Measurements from ENCODE around the gene YWHAQ.
"Not testable (repeated sequence)": the region's sequence is repeated elsewhere in the genome, so short reads cannot be mapped to it uniquely, and the experiment has no call there.

Gene YWHAQ

DNA sequence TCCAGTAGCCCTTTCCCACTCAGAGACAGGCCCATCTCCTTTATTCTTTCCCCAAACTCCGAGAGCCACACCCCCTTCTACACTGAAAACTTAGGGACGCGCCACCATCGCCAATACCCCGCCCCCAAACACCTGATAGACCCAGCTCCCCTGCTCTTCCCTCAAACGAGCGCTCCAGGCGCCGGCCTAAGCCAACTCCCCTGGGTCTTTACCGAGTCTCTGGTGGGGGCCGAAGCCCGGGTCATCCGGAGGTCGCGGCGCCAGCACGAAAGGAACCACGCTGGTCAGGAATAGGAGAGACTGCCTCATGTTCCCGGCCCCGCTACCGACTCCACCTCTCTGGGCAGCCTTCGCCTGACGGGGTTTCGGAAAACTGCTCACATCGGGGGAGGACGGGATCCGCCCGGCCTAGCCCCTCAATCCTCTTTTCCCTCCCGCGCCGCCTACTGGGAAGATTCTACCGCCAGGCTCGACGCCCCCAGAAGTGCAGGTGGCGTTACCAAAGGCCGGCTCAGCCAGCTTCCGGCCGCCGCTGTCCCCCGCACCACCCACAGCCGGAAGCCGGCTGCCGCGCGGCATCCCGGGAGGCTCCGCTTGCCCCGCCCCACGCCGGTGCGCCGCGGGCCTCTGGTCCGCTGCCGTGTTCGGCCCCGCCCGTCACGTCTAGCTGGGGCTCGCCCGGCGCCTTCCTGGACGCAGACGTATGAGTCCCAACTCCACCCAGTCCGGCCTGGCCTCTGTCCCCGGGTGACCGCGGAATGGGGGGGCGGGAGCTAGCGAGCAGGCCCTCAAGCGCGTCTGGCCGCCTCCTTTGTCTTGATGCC is 75.3 kb downstream of the YWHAQ start, which contains the start of gene ADAM17:
Gene ADAM17, minus strand, starts transcription at position 534 of the 824 bp plus-strand sequence. Its CDS starts 225 bp downstream, at position 309.
- H3K36me3 ChIP-seq = peaks cover 16% of the 10 kb centered on the region
- H3K9me3 ChIP-seq (ENCODE audit: severe bottlenecking) = no peaks in the 10 kb centered on the region
- H3K4me3 ChIP-seq (ENCODE audit: low read depth, low read length) = peak within 1 kb of the TSS; percentile 77
- TF ChIP-seq CTCF (IDR thresholded peaks at IDR 0.05; ENCODE audit: low read depth, low read length) = peak; percentile 65
- peak within 1 kb of the TSS; percentile 96 for H3K27ac ChIP-seq
- H3K27me3 ChIP-seq (ENCODE audit: insufficient read depth, low read depth, severe bottlenecking) = no peaks in the 10 kb centered on the region
- peak; percentile 100 for DNase-seq

DNA sequence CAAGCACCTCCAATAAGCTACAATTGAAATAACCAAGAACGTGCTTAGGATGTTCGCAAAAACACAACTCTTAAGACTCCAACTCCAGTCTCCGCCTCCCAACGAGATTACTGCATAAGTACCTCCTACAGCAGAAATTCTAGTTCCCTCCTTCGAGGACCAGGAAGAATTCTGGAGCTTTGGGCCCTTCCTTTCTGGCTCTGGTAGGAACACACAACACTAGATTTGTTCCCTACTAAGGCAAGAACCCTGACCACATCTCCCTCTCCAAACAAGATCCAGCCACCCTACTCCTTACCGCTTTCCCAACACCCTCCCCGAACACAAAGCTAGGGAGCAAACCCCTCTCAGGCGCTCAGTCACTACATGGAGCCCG is 75.9 kb downstream of the YWHAQ start:
- Histone ChIP-seq H3K9me3 (ENCODE audit: severe bottlenecking) (no peaks in the 10 kb centered on the region), H3K4me3 (ENCODE audit: low read depth, low read length) (peak overlapping the region; percentile 77), H3K27me3 (ENCODE audit: insufficient read depth, low read depth, severe bottlenecking) (no peaks in the 10 kb centered on the region), H3K27ac (peak overlapping the region; percentile 96), H3K36me3 (peaks cover 17% of the 10 kb centered on the region)
- TF ChIP-seq CTCF (IDR thresholded peaks at IDR 0.05; ENCODE audit: low read depth, low read length) = no peak
- peak; percentile 60 for DNase-seq

- TF ChIP-seq CTCF (IDR thresholded peaks at IDR 0.05; ENCODE audit: low read depth, low read length) = no peak
- no peak overlapping the region for H3K4me3 ChIP-seq (ENCODE audit: low read depth, low read length)
- H3K27ac ChIP-seq = no peak overlapping the region
- peaks cover 10% of the 10 kb centered on the region for H3K36me3 ChIP-seq
- no peaks in the 10 kb centered on the region for H3K9me3 ChIP-seq (ENCODE audit: severe bottlenecking)
- DNase-seq = no peak
- no peaks in the 10 kb centered on the region for H3K27me3 ChIP-seq (ENCODE audit: insufficient read depth, low read depth, severe bottlenecking)
These were observed 78.3 kb downstream of the YWHAQ start for GRCh38 chr2:9552219-9553178.

GRCh38 chr2:9550859-9551391 is 79.9 kb downstream of the YWHAQ start:
- not testable (repeated sequence) for DNase-seq; H3K4me3 ChIP-seq (ENCODE audit: low read depth, low read length); H3K27ac ChIP-seq; H3K9me3 ChIP-seq (ENCODE audit: severe bottlenecking); H3K36me3 ChIP-seq; H3K27me3 ChIP-seq (ENCODE audit: insufficient read depth, low read depth, severe bottlenecking)

GRCh38 chr2:9549420-9549819 is 81.4 kb downstream of the YWHAQ start:
- TF ChIP-seq CTCF (IDR thresholded peaks at IDR 0.05; ENCODE audit: low read depth, low read length) = no peak
- Histone ChIP-seq H3K9me3 (ENCODE audit: severe bottlenecking) (no peaks in the 10 kb centered on the region), H3K27ac (no peak overlapping the region), H3K27me3 (ENCODE audit: insufficient read depth, low read depth, severe bottlenecking) (no peaks in the 10 kb centered on the region), H3K4me3 (ENCODE audit: low read depth, low read length) (no peak overlapping the region), H3K36me3 (peaks cover 6% of the 10 kb centered on the region)
- no peak for DNase-seq

DNA sequence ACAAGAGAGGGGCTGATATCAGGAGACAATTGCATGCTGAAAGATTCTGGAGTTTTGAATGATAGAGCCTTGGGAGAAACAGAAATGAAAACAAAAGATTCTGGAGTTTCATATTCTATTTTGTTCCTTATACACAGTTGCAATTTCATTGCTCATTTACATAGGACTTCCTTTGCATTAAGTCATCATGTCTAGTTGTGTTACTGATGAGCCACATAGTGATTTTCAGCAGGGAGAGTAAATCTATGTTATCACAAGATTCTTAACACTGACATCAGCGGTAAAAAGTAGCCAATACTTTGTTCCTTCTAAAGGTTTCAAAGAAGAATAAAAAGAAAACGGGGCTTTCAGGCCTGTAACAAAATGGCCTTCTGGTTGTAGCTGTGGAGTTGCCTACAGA is 82.3 kb downstream of the YWHAQ start:
- Histone ChIP-seq H3K36me3 (peaks cover 7% of the 10 kb centered on the region), H3K27ac (no peak overlapping the region), H3K9me3 (ENCODE audit: severe bottlenecking) (no peaks in the 10 kb centered on the region), H3K4me3 (ENCODE audit: low read depth, low read length) (no peak overlapping the region), H3K27me3 (ENCODE audit: insufficient read depth, low read depth, severe bottlenecking) (no peaks in the 10 kb centered on the region)
- no peak for TF ChIP-seq CTCF (IDR thresholded peaks at IDR 0.05; ENCODE audit: low read depth, low read length)
- no peak for DNase-seq

Measured in WERI-Rb-1 (cell line).